HCT116 (cell line): Measurements from ENCODE around the gene SRR. TPM values are rescaled to one million over a fixed set of nuclear protein-coding genes. Genes with fewer than 3 reads are reported as not detected.

Experiments
- ATAC-seq: fragments of 200-7000 bp; cut with Tn5 transposase; 2 replicates; pipeline ENCODE4 v1.9.1; 2020; ENCODE audit warnings: mild to moderate bottlenecking, moderate library complexity
- BruUV-seq: library from RNA; stranded (reverse); fragments of 400-500 nt; replicated peaks from 2 replicates; lab custom pipeline; 2021; lab: Mats Ljungman, UMichigan
- CTCF ChIA-PET: fragments of 300-600 bp; sonication (Branson Sonifier 250); formaldehyde crosslinking; loops from one replicate; lab custom pipeline; 2021; ENCODE audit warnings: antibody characterized with exemption; lab: Charles Lee
- POLR2A ChIA-PET: fragments of 300-600, 350-600 bp; sonication (Branson Sonifier 250); formaldehyde crosslinking; loops from one replicate; lab custom pipeline; 2021; ENCODE audit warnings: antibody characterized with exemption; lab: Charles Lee
- RAD21 ChIA-PET, 2 experiments: fragments of 300-600 bp; sonication (Branson Sonifier 250); formaldehyde crosslinking; loops; one replicate each; lab custom pipeline; 2023; ENCODE audit warnings: low total read pairs in 2 of 2; ENCODE audit not compliant: uncharacterized antibody in 2 of 2, unreplicated experiment in 2 of 2, low non-redundant PET in 1 of 2; lab: Charles Lee
- DNase-seq: peaks from one replicate; pipeline ENCODE4 v3.0.0-alpha.2; 2010; ENCODE audit warnings: low read depth, low spot score
- H2AFZ ChIP-seq: fragments of 200-600 bp; shearing (Covaris generic), sonication (generic); 2 replicates; pipeline ENCODE4 v1.6.1; 2017; ENCODE audit warnings: low read depth, mixed run types, mixed read lengths, antibody characterized with exemption, low read length; ENCODE audit not compliant: poor library complexity, severe bottlenecking
- H3K27ac ChIP-seq: 2 replicates; pipeline ENCODE4 v1.5.1; 2012; ENCODE audit warnings: low read depth, low read length
- H3K27me3 ChIP-seq: fragments of 200-600 bp; sonication (generic); 2 replicates; pipeline ENCODE4 v1.6.1; 2016; ENCODE audit warnings: mixed run types, low read length, mixed read lengths; ENCODE audit not compliant: insufficient read depth
- H3K36me3 ChIP-seq, 2 experiments: fragments of 200-500 bp in 1 of 2; fragments of 200-600 bp in 1 of 2; sonication (Bioruptor generic) in 1 of 2; sonication (generic) in 1 of 2; 2 replicates each; pipeline versions ENCODE4 v1.5.1 to v1.6.1; 2014 to 2016; ENCODE audit warnings: low read length in 2 of 2, inconsistent platforms in 1 of 2, mixed read lengths in 1 of 2, mixed run types in 1 of 2; ENCODE audit not compliant: insufficient read depth in 2 of 2, control insufficient read depth in 1 of 2
- H3K4me1 ChIP-seq, 2 experiments: fragments of 200-600 bp in 1 of 2; sonication (generic) in 1 of 2; 2 replicates each; pipeline versions ENCODE4 v1.5.1 to v1.6.1; 2012 to 2017; ENCODE audit warnings: low read length in 2 of 2, inconsistent platforms in 1 of 2, mild to moderate bottlenecking in 1 of 2, mixed read lengths in 1 of 2, mixed run types in 1 of 2, moderate library complexity in 1 of 2; ENCODE audit not compliant: insufficient read depth in 2 of 2, control insufficient read depth in 1 of 2
- H3K4me2 ChIP-seq: fragments of 200-600 bp; sonication (generic); 2 replicates; pipeline ENCODE4 v1.6.1; 2017; ENCODE audit warnings: mixed run types, low read length, mixed read lengths
- H3K4me3 ChIP-seq, 2 experiments: fragments of 200-600 bp in 1 of 2; sonication (generic) in 1 of 2; replicated peaks in 1 of 2; 2 replicates each; pipeline ENCODE4 v1.5.1; 2011 to 2016; ENCODE audit warnings: low read length in 2 of 2, control low read depth in 1 of 2, low read depth in 1 of 2, mild to moderate bottlenecking in 1 of 2, mixed read lengths in 1 of 2, mixed run types in 1 of 2
- H3K79me2 ChIP-seq: fragments of 200-600 bp; sonication (generic); 2 replicates; pipeline ENCODE4 v1.6.1; 2017; ENCODE audit warnings: mild to moderate bottlenecking, mixed run types, low read length, moderate library complexity, mixed read lengths; ENCODE audit not compliant: insufficient read depth
- H3K9ac ChIP-seq: fragments of 200-600 bp; sonication (generic); 2 replicates; pipeline ENCODE4 v1.6.1; 2016; ENCODE audit warnings: low read length, mixed read lengths
- H3K9me2 ChIP-seq: fragments of 200-600 bp; sonication (generic), shearing (Covaris generic); 2 replicates; pipeline ENCODE4 v1.6.1; 2017; ENCODE audit warnings: mixed run types, mild to moderate bottlenecking, moderate library complexity; ENCODE audit not compliant: insufficient read depth
- H3K9me3 ChIP-seq, 2 experiments: fragments of 200-500 bp in 1 of 2; fragments of 200-600 bp in 1 of 2; sonication (Bioruptor generic) in 1 of 2; sonication (generic) in 1 of 2; 2 replicates each; pipeline ENCODE4 v1.6.1; 2014 to 2017; ENCODE audit warnings: low read length in 2 of 2, mixed read lengths in 2 of 2, inconsistent platforms in 1 of 2, low read depth in 1 of 2, mild to moderate bottlenecking in 1 of 2, mixed run types in 1 of 2, moderate library complexity in 1 of 2; ENCODE audit not compliant: control insufficient read depth in 1 of 2, insufficient read depth in 1 of 2
- H4K20me1 ChIP-seq: fragments of 200-600 bp; sonication (generic), shearing (Covaris generic); 2 replicates; pipeline ENCODE4 v1.6.1; 2017; ENCODE audit warnings: mixed run types, mild to moderate bottlenecking, moderate library complexity; ENCODE audit not compliant: insufficient read depth
- CEBPB ChIP-seq: IDR thresholded peaks from 2 replicates; pipeline ENCODE4 v1.6.1; 2012; ENCODE audit warnings: low read depth
- ELF1 ChIP-seq: IDR thresholded peaks from 2 replicates; pipeline ENCODE4 v1.6.1; 2012; ENCODE audit warnings: low read depth, borderline replicate concordance
- JUND ChIP-seq: IDR thresholded peaks from 2 replicates; pipeline ENCODE4 v1.6.1; 2012
- SRF ChIP-seq: IDR thresholded peaks from 2 replicates; pipeline ENCODE4 v1.6.1; 2012; ENCODE audit warnings: low read depth
- TCF7L2 ChIP-seq: IDR thresholded peaks from 2 replicates; pipeline ENCODE4 v1.7.0; 2011; ENCODE audit warnings: borderline replicate concordance, inconsistent platforms; ENCODE audit not compliant: insufficient read depth, insufficient read length; ENCODE audit errors: extremely low read depth
- YY1 ChIP-seq: IDR thresholded peaks from 2 replicates; pipeline ENCODE4 v1.6.1; 2011; ENCODE audit warnings: low read length, low read depth, moderate library complexity, mild to moderate bottlenecking; ENCODE audit not compliant: insufficient replicate concordance; ENCODE audit errors: extremely low read depth
- ZFX ChIP-seq: fragments of 450-650 bp; IDR thresholded peaks from 2 replicates; pipeline ENCODE4 v1.6.1; 2017
- ZNF274 ChIP-seq: fragments of 200-500 bp; sonication (Bioruptor generic); IDR thresholded peaks from 2 replicates; pipeline ENCODE4 v1.6.1; 2014; ENCODE audit warnings: mild to moderate bottlenecking, low read depth, low read length, inconsistent platforms
- intact Hi-C: fragments of 100-400 bp; cut with micrococcal nuclease; formaldehyde crosslinking; loops from 2 replicates; pipeline ENCODE4 v1.10.0; 2022
- total RNA-seq: library from RNA; stranded (reverse); gene quantifications from one replicate; pipeline ENCODE4 v1.2.1, GENCODE V29; 2021; ENCODE audit not compliant: unreplicated experiment
- TF ChIP-seq, protein P1 (sequence below): IDR thresholded peaks from 2 replicates; pipeline ENCODE4 v1.6.1; 2011; ENCODE audit warnings: mild to moderate bottlenecking, low read length, moderate library complexity; ENCODE audit not compliant: insufficient replicate concordance; ENCODE audit errors: extremely low read depth

Gene SRR
- total RNA-seq, 1 experiment from 2014 or later = 15.1 TPM

GRCh38 chr17:2373179-2373578 is 69.4 kb downstream of the SRR start:
- H3K36me3 ChIP-seq = peaks cover 3 to 4% of the 10 kb centered on the region in 2 experiments; a peak in 3 of 4 replicates
- no peaks in the 10 kb centered on the region for H3K9me3 ChIP-seq
- H3K9me2 ChIP-seq = no peaks in the 10 kb centered on the region
- no peak overlapping the region for H2AFZ ChIP-seq
- H3K4me1 ChIP-seq = no peaks in the 10 kb centered on the region
- H3K9ac ChIP-seq = no peak overlapping the region
- CTCF ChIA-PET = no interaction called here
- RAD21 ChIA-PET = no interaction called here
- no peaks in the 10 kb centered on the region for H3K27me3 ChIP-seq
- no peaks in the 10 kb centered on the region for H3K79me2 ChIP-seq
- intact Hi-C loops = no loop called here
- TF ChIP-seq ZFX (no peak), SRF (no peak), CEBPB (no peak), ELF1 (no peak), JUND (no peak), ZNF274 (no peak), TCF7L2 (no peak), YY1 (no peak)
- TF ChIP-seq, protein P1, sequence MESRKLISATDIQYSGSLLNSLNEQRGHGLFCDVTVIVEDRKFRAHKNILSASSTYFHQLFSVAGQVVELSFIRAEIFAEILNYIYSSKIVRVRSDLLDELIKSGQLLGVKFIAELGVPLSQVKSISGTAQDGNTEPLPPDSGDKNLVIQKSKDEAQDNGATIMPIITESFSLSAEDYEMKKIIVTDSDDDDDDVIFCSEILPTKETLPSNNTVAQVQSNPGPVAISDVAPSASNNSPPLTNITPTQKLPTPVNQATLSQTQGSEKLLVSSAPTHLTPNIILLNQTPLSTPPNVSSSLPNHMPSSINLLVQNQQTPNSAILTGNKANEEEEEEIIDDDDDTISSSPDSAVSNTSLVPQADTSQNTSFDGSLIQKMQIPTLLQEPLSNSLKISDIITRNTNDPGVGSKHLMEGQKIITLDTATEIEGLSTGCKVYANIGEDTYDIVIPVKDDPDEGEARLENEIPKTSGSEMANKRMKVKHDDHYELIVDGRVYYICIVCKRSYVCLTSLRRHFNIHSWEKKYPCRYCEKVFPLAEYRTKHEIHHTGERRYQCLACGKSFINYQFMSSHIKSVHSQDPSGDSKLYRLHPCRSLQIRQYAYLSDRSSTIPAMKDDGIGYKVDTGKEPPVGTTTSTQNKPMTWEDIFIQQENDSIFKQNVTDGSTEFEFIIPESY = no peak
- H4K20me1 ChIP-seq = no peaks in the 10 kb centered on the region
- no TSS peak for BruUV-seq
- DNase-seq (no peak), ATAC-seq (no peak)
- no peak overlapping the region for H3K27ac ChIP-seq
- POLR2A ChIA-PET = no interaction called here
- H3K4me2 ChIP-seq = no peak overlapping the region
- no peak overlapping the region for H3K4me3 ChIP-seq

Other genes starting within 250 kb of the SRR start
- gene HIC1, start 248.8 kb upstream of the SRR start, total RNA-seq = 0.64 TPM
- gene SMG6, start 165 bp upstream of the SRR start, total RNA-seq = 23.1 TPM
- 77.2 TPM for gene TSR1, start 32.5 kb downstream of the SRR start, total RNA-seq
- 68.1 TPM for gene SGSM2, start 33.6 kb downstream of the SRR start, total RNA-seq
- 37.0 TPM for gene MNT, start 97.1 kb downstream of the SRR start, total RNA-seq
- 37.6 TPM for gene METTL16, start 207.9 kb downstream of the SRR start, total RNA-seq